Loucy (cell line): Measurements from ENCODE around the gene CNDP1.

Experiments
- EZH2phosphoT487 ChIP-seq: fragments of 200-600 bp; IDR thresholded peaks from 2 replicates; pipeline ENCODE4 v1.6.1; 2018; ENCODE audit warnings: antibody characterized with exemption, mild to moderate bottlenecking, moderate library complexity, borderline replicate concordance
- TF ChIP-seq, protein P1 (sequence below): fragments of 200-600 bp; sonication (generic); conservative IDR thresholded peaks from 2 replicates; pipeline ENCODE4 v1.5.1; 2014; ENCODE audit warnings: mild to moderate bottlenecking, antibody characterized with exemption, low read length

DNA sequence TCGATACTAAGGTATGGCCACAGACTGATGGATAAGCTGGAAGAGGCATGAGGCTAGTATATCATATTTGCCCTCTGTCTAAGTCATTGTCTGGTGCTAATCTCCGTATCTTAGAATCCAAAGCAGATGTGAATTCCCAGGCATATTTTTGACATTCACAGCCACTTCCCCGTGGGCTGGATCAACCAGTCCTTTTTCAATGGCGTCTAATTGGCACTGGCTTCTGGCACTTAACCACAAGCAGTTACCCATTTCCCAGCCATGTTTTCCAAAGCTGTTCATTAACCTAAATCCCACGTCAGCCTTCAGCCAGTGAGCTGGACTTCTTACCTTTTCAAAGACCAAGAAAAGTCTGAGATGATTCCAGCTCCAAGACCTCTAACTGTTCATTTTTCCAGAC lies 42.7 kb downstream of the CNDP1 start:
- TF ChIP-seq, protein P1, sequence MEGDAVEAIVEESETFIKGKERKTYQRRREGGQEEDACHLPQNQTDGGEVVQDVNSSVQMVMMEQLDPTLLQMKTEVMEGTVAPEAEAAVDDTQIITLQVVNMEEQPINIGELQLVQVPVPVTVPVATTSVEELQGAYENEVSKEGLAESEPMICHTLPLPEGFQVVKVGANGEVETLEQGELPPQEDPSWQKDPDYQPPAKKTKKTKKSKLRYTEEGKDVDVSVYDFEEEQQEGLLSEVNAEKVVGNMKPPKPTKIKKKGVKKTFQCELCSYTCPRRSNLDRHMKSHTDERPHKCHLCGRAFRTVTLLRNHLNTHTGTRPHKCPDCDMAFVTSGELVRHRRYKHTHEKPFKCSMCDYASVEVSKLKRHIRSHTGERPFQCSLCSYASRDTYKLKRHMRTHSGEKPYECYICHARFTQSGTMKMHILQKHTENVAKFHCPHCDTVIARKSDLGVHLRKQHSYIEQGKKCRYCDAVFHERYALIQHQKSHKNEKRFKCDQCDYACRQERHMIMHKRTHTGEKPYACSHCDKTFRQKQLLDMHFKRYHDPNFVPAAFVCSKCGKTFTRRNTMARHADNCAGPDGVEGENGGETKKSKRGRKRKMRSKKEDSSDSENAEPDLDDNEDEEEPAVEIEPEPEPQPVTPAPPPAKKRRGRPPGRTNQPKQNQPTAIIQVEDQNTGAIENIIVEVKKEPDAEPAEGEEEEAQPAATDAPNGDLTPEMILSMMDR: no peak
- no peak for TF ChIP-seq EZH2phosphoT487
